HPDE6-E6E7 (cell line): Measurements from ENCODE around the gene VAMP5.
"Not testable (repeated sequence)": the region's sequence is repeated elsewhere in the genome, so short reads cannot be mapped to it uniquely, and the experiment has no call there.

ENCODE experiments used
- DNase-seq: peaks from one replicate; pipeline ENCODE4 v3.0.0; 2011; ENCODE audit warnings: missing footprints; ENCODE audit errors: extremely low spot score

VAMP5 gene

DNA sequence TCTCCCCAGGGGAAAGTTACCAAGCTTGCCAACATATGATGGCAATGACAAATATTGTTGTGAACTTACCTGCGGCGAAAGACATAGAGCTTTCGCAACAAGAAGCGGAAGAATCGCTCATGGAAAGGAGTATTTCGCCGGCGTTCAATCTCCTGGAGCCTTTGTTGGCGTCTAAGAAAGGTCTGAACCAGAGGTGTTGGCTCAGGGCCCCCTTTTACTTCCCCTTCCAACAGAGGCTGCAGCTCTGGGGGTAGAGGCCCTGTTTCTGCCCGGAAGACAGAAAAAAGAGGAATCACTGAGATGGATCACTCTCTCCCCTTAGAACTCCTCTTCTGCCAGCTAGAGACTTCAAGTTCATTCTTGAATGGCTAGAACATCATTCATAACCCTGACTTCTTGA lies 33.7 kb upstream of the VAMP5 start:
- no peak for DNase-seq

GRCh38 chr2:85551698-85552678 lies 32.2 kb upstream of the VAMP5 start:
- DNase-seq = no peak

GRCh38 chr2:85553184-85553583 lies 31.0 kb upstream of the VAMP5 start:
- no peak for DNase-seq

GRCh38 chr2:85554980-85555612 lies 29.1 kb upstream of the VAMP5 start:
- DNase-seq = no peak

- DNase-seq = no peak
Measured at GRCh38 chr2:85557130-85557529, 27.1 kb upstream of the VAMP5 start.

DNA sequence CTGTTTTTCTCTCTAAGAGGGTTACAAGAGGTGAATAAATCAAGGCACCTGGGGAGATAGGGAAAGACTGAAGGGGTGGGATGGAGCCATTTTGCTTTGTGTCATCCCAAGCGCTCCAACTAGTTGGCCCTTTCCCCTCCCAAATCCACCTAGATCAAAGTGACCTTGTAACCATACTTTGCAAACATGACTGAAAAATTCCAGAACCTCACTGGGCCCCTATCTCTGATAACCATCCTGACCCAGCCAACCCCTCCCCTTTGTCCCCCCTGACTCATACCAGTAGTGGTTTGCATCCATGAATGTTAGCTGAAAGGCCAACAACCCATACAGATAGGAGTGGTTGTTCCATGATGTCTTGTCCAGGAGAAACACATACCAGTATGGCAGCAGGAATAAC lies 26.1 kb upstream of the VAMP5 start:
- no peak for DNase-seq

- DNase-seq = not testable (repeated sequence)
Measured at GRCh38 chr2:85560403-85560726, 23.9 kb upstream of the VAMP5 start.

GRCh38 chr2:85560812-85561279 lies 23.4 kb upstream of the VAMP5 start:
- no peak for DNase-seq

GRCh38 chr2:85561280-85562212 lies 22.7 kb upstream of the VAMP5 start, which contains the start of gene GGCX:
GGCX (minus strand) TSS chr2:85561493; CDS start chr2:85561428, 65 bp downstream.
- peak; percentile 89 for DNase-seq

- DNase-seq = no peak
Measured at GRCh38 chr2:85564144-85564563, 20.1 kb upstream of the VAMP5 start.

DNA sequence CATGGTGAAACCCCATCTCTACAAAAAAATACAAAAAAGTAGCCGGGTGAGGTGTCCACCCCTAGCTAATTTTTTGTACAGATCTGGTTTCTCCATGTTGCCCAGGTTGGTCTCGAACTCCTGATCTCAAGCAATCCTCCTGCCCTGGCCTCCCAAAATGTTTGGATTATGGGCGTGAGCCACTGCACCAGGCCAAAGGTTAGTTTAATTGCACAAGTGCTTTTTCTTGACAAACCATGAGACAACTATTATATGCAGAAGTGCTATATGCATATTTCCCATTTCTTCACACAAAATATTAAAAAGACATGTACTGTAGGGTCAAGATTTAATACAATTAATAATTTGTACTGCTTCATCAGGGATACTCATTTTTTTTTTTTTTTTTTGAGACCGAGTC lies 18.0 kb upstream of the VAMP5 start:
- no peak for DNase-seq

DNA sequence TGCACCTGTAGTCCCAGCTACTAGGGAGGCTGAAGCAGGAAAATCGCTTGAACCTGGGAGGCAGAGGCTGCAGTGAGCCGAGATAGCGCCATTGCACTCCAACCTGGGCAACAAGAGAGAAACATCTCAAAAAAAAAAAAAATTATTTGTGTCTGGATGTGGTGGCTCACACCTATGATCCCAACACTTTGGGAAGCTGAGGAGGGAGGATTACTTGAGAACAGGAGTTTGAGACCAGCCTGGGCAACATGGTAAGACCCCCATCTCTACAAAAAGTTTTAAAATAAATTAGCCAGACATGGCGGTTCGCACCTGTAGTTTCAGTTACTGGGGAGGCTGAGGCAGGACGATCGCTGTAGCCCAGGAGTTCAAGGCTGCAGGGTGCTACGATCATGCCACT lies 8.5 kb upstream of the VAMP5 start:
- DNase-seq = no peak

GRCh38 chr2:85577063-85577385 lies 7.2 kb upstream of the VAMP5 start:
- no peak for DNase-seq

- DNase-seq = peak; percentile 95
Measured at GRCh38 chr2:85577386-85578242, 6.6 kb upstream of the VAMP5 start, which contains the start of gene VAMP8. VAMP8 (plus strand) TSS chr2:85577586; CDS start chr2:85577647, 61 bp downstream.

- no peak for DNase-seq
Measured at GRCh38 chr2:85578243-85579180, 5.7 kb upstream of the VAMP5 start.

DNA sequence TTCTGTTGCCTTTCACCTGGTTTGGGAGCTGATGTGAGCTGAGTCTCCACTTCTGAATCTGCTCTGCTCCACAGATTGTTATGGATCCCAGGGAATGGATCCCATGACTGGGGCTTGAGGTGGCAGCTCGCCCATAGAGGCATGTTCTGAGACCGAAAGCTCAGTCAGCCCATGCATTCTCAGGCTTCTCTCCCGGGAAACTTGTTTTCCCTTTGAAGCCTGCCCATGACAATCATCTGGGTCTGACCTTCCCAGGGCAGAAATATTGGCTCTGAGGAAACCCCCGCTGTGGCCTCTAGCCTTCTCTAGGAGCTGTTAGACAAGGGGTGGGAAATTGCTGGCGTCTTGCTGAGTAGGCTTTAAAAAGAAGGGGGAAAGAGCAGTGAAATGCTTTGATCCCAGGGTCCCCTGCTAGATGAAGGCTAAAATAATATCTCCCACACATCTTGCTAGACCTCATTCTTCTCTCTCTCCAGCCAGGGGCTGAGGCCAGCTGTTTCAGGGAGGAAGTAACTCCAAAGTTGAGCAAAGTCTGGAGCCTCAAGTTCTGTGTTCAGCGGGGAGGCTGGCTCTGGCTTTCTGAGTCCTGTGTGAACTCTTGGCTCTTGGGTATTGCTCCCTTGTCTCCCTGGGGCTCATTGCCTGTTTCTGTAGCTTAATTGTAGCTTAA lies 4.8 kb upstream of the VAMP5 start:
- DNase-seq = no peak

GRCh38 chr2:85580206-85580605 lies 4.0 kb upstream of the VAMP5 start:
- no peak for DNase-seq

GRCh38 chr2:85582492-85582891 lies 1.7 kb upstream of the VAMP5 start:
- DNase-seq = no peak

GRCh38 chr2:85583667-85584353 lies 421 bp upstream of the VAMP5 start:
- no peak for DNase-seq
